NCI-H2196 treated with DMSO at 0.1 percent for 48 hours (cell line): ENCODE measurements around the gene ANKS1B.
"Not testable (repeated sequence)": the region's sequence is repeated elsewhere in the genome, so short reads cannot be mapped to it uniquely, and the experiment has no call there.

Source experiments
- DNase-seq: peaks from one replicate; lab custom pipeline; 2025; ENCODE audit not compliant: unreplicated experiment; lab: John Stamatoyannopoulos, UW

Gene ANKS1B

GRCh38 chr12:99035803-99036202 lies 948.9 kb downstream of the ANKS1B start:
- no peak for DNase-seq

GRCh38 chr12:99034201-99034600 lies 950.5 kb downstream of the ANKS1B start:
- DNase-seq = not testable (repeated sequence)

- no peak for DNase-seq
Measured at GRCh38 chr12:99029511-99030271, 955.0 kb downstream of the ANKS1B start.

GRCh38 chr12:99027461-99027860 lies 957.3 kb downstream of the ANKS1B start:
- no peak for DNase-seq

- no peak for DNase-seq
Measured at GRCh38 chr12:99027055-99027393, 957.7 kb downstream of the ANKS1B start.

- DNase-seq = no peak
Measured at GRCh38 chr12:99026332-99027054, 958.2 kb downstream of the ANKS1B start.

GRCh38 chr12:99024870-99025269 lies 959.9 kb downstream of the ANKS1B start:
- no peak for DNase-seq

GRCh38 chr12:99024191-99024590 lies 960.5 kb downstream of the ANKS1B start:
- DNase-seq = no peak

GRCh38 chr12:99020871-99021270 lies 963.9 kb downstream of the ANKS1B start:
- DNase-seq = no peak

- DNase-seq = no peak
Measured at GRCh38 chr12:99019798-99020197, 964.9 kb downstream of the ANKS1B start.

GRCh38 chr12:99017971-99018370 lies 966.8 kb downstream of the ANKS1B start:
- DNase-seq = no peak

GRCh38 chr12:99009654-99010296 lies 975.0 kb downstream of the ANKS1B start:
- DNase-seq = no peak

GRCh38 chr12:99005601-99006000 lies 979.1 kb downstream of the ANKS1B start:
- DNase-seq = no peak

GRCh38 chr12:99004799-99005466 lies 979.8 kb downstream of the ANKS1B start:
- DNase-seq = no peak

GRCh38 chr12:99002731-99003130 lies 982.0 kb downstream of the ANKS1B start:
- no peak for DNase-seq

GRCh38 chr12:99002156-99002555 lies 982.6 kb downstream of the ANKS1B start:
- DNase-seq = no peak

- DNase-seq = no peak
Measured at GRCh38 chr12:98999559-98999958, 985.2 kb downstream of the ANKS1B start.

GRCh38 chr12:98998697-98999299 lies 985.9 kb downstream of the ANKS1B start:
- peak; percentile 31 for DNase-seq

- no peak for DNase-seq
Measured at GRCh38 chr12:98997899-98998298, 986.8 kb downstream of the ANKS1B start.

GRCh38 chr12:98990648-98991047 lies 994.1 kb downstream of the ANKS1B start:
- DNase-seq = no peak

- no peak for DNase-seq
Measured at GRCh38 chr12:98985156-98985555, 999.6 kb downstream of the ANKS1B start.
